Type B pancreatic cell (in vitro differentiated cells): ENCODE measurements around the gene LRRC32. TPM values are rescaled to one million over a fixed set of nuclear protein-coding genes. Genes with fewer than 3 reads are reported as not detected.
A peak's percentile ranks its signal among the peaks of the same experiment; 100 is the strongest.

Experiments
- DNase-seq: peaks from one replicate; pipeline ENCODE4 v3.0.0; 2021; ENCODE audit warnings: mixed read lengths; ENCODE audit not compliant: unreplicated experiment; ENCODE audit errors: extremely low spot score
- H3K27ac Mint-ChIP-seq: 2 replicates; pipeline ENCODE4 v1.8.0; 2021; ENCODE audit warnings: mild to moderate bottlenecking, mixed read lengths
- H3K27me3 Mint-ChIP-seq: 2 replicates; pipeline ENCODE4 v1.8.0; 2021; ENCODE audit warnings: mixed read lengths
- H3K36me3 Mint-ChIP-seq: 2 replicates; pipeline ENCODE4 v1.8.0; 2021; ENCODE audit warnings: mixed read lengths
- H3K4me1 Mint-ChIP-seq: one replicate; pipeline ENCODE4 v1.8.0; 2021; ENCODE audit warnings: mixed read lengths; ENCODE audit not compliant: unreplicated experiment
- H3K4me3 Mint-ChIP-seq: 2 replicates; pipeline ENCODE4 v1.8.0; 2021; ENCODE audit warnings: mild to moderate bottlenecking, mixed read lengths
- H3K9me3 Mint-ChIP-seq: 2 replicates; pipeline ENCODE4 v1.8.0; 2021; ENCODE audit warnings: mixed read lengths
- CTCF ChIP-seq: fragments of 200-600 bp; sonication (generic); conservative IDR thresholded peaks from 2 replicates; pipeline ENCODE4 v1.5.0; 2021; ENCODE audit warnings: antibody characterized with exemption, mild to moderate bottlenecking
- total RNA-seq: library from RNA; stranded (reverse); gene quantifications from 2 replicates; pipeline ENCODE4 v1.2.1, GENCODE V29; 2021; ENCODE audit warnings: low replicate concordance

The LRRC32 gene
- total RNA-seq, 1 donor from 2014 or later = 4.3 TPM

DNA sequence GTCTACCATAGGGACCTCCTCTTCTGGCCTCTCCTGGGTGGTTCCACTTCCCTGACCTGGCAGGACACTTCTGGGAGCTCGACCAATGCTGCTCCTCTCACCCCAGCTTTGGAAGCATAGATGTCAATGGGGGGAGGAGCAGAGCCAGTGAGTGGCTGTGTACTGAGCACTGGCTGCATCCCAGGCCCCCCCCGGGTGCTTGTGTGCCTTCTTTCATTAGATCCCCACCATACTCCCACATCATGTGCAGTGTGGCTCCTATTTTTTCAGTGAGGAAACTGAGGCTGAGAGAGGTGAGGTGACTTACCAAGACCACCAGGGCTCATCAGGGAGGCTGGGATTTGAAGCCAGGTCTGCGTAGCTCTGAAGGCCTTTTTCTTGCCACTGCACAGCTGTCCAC, 44.3 kb downstream of the LRRC32 start:
- no peak for TF ChIP-seq CTCF
- H3K4me3 Mint-ChIP-seq = no peak overlapping the region

GRCh38 chr11:76625472-76626186, 44.9 kb downstream of the LRRC32 start:
- H3K27me3 Mint-ChIP-seq = no peaks in the 10 kb centered on the region
- no peaks in the 10 kb centered on the region for H3K36me3 Mint-ChIP-seq
- H3K4me1 Mint-ChIP-seq = peaks cover 18% of the 10 kb centered on the region
- H3K27ac Mint-ChIP-seq = no peak overlapping the region
- DNase-seq = peak; percentile 42
- TF ChIP-seq CTCF = no peak
- H3K4me3 Mint-ChIP-seq = no peak overlapping the region
- H3K9me3 Mint-ChIP-seq = peaks cover 13% of the 10 kb centered on the region

More for the DNA sequence above, 44.3 kb downstream of the LRRC32 start:
- Mint-ChIP-seq H3K9me3 (peaks cover 13% of the 10 kb centered on the region), H3K27me3 (no peaks in the 10 kb centered on the region), H3K27ac (no peak overlapping the region), H3K36me3 (no peaks in the 10 kb centered on the region), H3K4me1 (peaks cover 18% of the 10 kb centered on the region)
- DNase-seq = peak; percentile 37

DNA sequence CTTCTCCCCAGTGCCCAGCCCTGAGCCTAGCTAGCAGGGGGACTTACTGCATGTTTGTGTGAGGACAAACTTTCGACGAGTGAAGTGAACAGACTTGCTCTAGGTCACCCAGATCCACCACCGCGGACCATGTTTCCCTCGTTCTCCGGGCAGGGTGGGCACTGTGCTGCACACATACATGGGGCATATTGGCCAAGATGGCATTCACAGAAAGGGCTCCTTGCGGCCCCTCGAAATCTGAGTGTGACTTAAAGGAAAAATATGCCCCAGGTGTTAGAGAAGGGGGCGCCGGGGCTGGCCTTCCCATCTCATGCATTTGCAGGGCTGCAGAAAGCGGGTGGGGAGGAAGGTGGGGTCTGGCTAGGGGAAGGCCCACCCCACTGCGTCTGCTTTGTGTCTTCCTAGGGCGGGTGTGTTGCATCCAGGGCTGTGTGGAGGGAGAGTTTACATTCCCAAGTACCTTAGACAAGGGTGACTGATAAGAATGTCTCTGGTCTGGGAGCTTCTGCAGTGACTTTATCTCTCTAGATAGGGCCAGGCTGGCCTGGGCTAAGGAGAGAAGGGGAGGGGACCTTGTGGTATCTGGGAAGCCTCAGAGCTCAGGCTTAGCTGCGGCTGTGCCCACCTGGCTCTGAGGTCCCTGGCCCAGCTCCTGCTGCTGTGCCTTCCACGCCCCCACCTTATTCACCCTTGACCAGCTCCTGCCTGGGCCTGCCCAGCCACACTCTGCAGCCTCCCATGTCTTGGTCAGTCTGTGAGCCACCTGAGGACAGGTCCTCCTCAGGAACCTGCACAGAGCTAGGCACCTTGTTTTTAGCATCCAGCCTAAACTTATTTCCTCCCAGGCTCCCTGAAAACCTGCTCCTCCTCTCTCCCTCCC, 45.8 kb downstream of the LRRC32 start:
- Mint-ChIP-seq H3K4me3 (no peak overlapping the region), H3K27me3 (no peaks in the 10 kb centered on the region), H3K9me3 (peaks cover 8% of the 10 kb centered on the region), H3K36me3 (no peaks in the 10 kb centered on the region), H3K4me1 (peaks cover 14% of the 10 kb centered on the region), H3K27ac (no peak overlapping the region)
- DNase-seq = peak; percentile 65
- no peak for TF ChIP-seq CTCF

GRCh38 chr11:76623884-76624419, 46.6 kb downstream of the LRRC32 start:
- no peak for DNase-seq
- no peak for TF ChIP-seq CTCF
- peaks cover 8% of the 10 kb centered on the region for H3K9me3 Mint-ChIP-seq
- H3K36me3 Mint-ChIP-seq = no peaks in the 10 kb centered on the region
- H3K27me3 Mint-ChIP-seq = no peaks in the 10 kb centered on the region
- H3K27ac Mint-ChIP-seq = no peak overlapping the region
- peaks cover 14% of the 10 kb centered on the region for H3K4me1 Mint-ChIP-seq
- no peak overlapping the region for H3K4me3 Mint-ChIP-seq

- no peak for DNase-seq
- TF ChIP-seq CTCF = no peak
- Mint-ChIP-seq H3K4me3 (no peak overlapping the region), H3K36me3 (no peaks in the 10 kb centered on the region), H3K27ac (no peak overlapping the region), H3K9me3 (peaks cover 13% of the 10 kb centered on the region), H3K4me1 (peaks cover 14% of the 10 kb centered on the region), H3K27me3 (no peaks in the 10 kb centered on the region)
These were observed 47.2 kb downstream of the LRRC32 start for GRCh38 chr11:76623171-76623883.
